Loucy (cell line): Measurements from ENCODE around the gene APH1B.

ENCODE experiments used
- CTCF ChIP-seq: fragments of 200-600 bp; sonication (generic); conservative IDR thresholded peaks from 2 replicates; pipeline ENCODE4 v1.5.1; 2014; ENCODE audit warnings: mild to moderate bottlenecking, antibody characterized with exemption, low read length
- EZH2phosphoT487 ChIP-seq: fragments of 200-600 bp; IDR thresholded peaks from 2 replicates; pipeline ENCODE4 v1.6.1; 2018; ENCODE audit warnings: antibody characterized with exemption, mild to moderate bottlenecking, moderate library complexity, borderline replicate concordance

- no peak for TF ChIP-seq CTCF
- TF ChIP-seq EZH2phosphoT487, result no peak
These were observed 49.7 kb upstream of the APH1B start for GRCh38 chr15:63227689-63228088.
